Keratinocyte (primary cell): ENCODE measurements around the gene GALNT9. TPM values are rescaled to one million over a fixed set of nuclear protein-coding genes. Genes with fewer than 3 reads are reported as not detected.

Source experiments
- DNase-seq: peaks from one replicate; pipeline ENCODE4 v3.0.0-alpha.2; 2011; ENCODE audit warnings: low read depth, missing footprints, low spot score
- FAIRE-seq: peaks from 2 replicates; lab custom pipeline; 2011; peaks lifted over from hg19 to GRCh38; lab: Jason Lieb, UNC
- H2AFZ ChIP-seq: 2 replicates; pipeline ENCODE4 v1.6.0; 2012; ENCODE audit warnings: low read length, control low read depth, inconsistent platforms; ENCODE audit not compliant: control insufficient read depth
- H3K27ac ChIP-seq: 2 replicates; pipeline ENCODE4 v1.5.1; 2011; ENCODE audit warnings: low read length; ENCODE audit not compliant: control insufficient read depth, insufficient read depth
- H3K27me3 ChIP-seq: 3 replicates; pipeline ENCODE4 v1.6.0; 2011; ENCODE audit warnings: low read length; ENCODE audit not compliant: control insufficient read depth, insufficient read depth; ENCODE audit errors: extremely low read depth
- H3K36me3 ChIP-seq, 2 experiments: 2 replicates in 1 of 2; 3 replicates in 1 of 2; pipeline ENCODE4 v1.5.1; 2011; ENCODE audit warnings: low read length in 2 of 2, mild to moderate bottlenecking in 1 of 2; ENCODE audit not compliant: control insufficient read depth in 2 of 2, insufficient read depth in 2 of 2; ENCODE audit errors: extremely low read depth in 1 of 2
- H3K4me1 ChIP-seq: 3 replicates; pipeline ENCODE4 v1.5.1; 2011; ENCODE audit warnings: low read length; ENCODE audit not compliant: control insufficient read depth, insufficient read depth; ENCODE audit errors: extremely low read depth
- H3K4me2 ChIP-seq: 3 replicates; pipeline ENCODE4 v1.6.0; 2011; ENCODE audit warnings: low read depth, low read length; ENCODE audit not compliant: control insufficient read depth, insufficient read depth; ENCODE audit errors: extremely low read depth
- H3K4me3 ChIP-seq, 3 experiments: fragments of 200-600 bp in 1 of 3; sonication (generic) in 1 of 3; 2 replicates in 2 of 3; 3 replicates in 1 of 3; pipeline ENCODE4 v1.5.1; 2011 to 2016; ENCODE audit warnings: low read length in 3 of 3, mild to moderate bottlenecking in 3 of 3, control low read depth in 2 of 3, inconsistent platforms in 1 of 3, low read depth in 1 of 3, mixed read lengths in 1 of 3, mixed run types in 1 of 3, moderate library complexity in 1 of 3; ENCODE audit not compliant: control insufficient read depth in 2 of 3, insufficient read depth in 2 of 3; ENCODE audit errors: extremely low read depth in 1 of 3
- H3K79me2 ChIP-seq: 2 replicates; pipeline ENCODE4 v1.6.0; 2012; ENCODE audit warnings: low read length; ENCODE audit not compliant: control insufficient read depth, insufficient read depth
- H3K9ac ChIP-seq: 3 replicates; pipeline ENCODE4 v1.6.0; 2011; ENCODE audit warnings: low read length; ENCODE audit not compliant: control insufficient read depth, insufficient read depth; ENCODE audit errors: extremely low read depth
- H3K9me1 ChIP-seq: 3 replicates; pipeline ENCODE4 v1.6.0; 2011; ENCODE audit warnings: low read length; ENCODE audit not compliant: control insufficient read depth, insufficient read depth; ENCODE audit errors: extremely low read depth
- H3K9me3 ChIP-seq: 2 replicates; pipeline ENCODE4 v1.5.1; 2012; ENCODE audit warnings: low read depth, low read length; ENCODE audit not compliant: control insufficient read depth
- H4K20me1 ChIP-seq: 3 replicates; pipeline ENCODE4 v1.6.0; 2011; ENCODE audit warnings: low read length; ENCODE audit not compliant: control insufficient read depth, insufficient read depth; ENCODE audit errors: extremely low read depth
- CTCF ChIP-seq, 3 experiments: IDR thresholded peaks in 1 of 3; conservative IDR thresholded peaks in 1 of 3; optimal IDR thresholded peaks in 1 of 3; 2 replicates in 2 of 3; 3 replicates in 1 of 3; pipeline versions ENCODE3 to v1.5.1; 2011; ENCODE audit warnings: low read length in 3 of 3, mild to moderate bottlenecking in 3 of 3, moderate library complexity in 2 of 3, control low read depth in 1 of 3, inconsistent platforms in 1 of 3; ENCODE audit not compliant: insufficient read depth in 2 of 3; ENCODE audit errors: extremely low read depth in 1 of 3
- EZH2 ChIP-seq: IDR thresholded peaks from one replicate; pipeline ENCODE4 v1.6.1; 2012; ENCODE audit warnings: inconsistent platforms, mild to moderate bottlenecking, low read length, moderate library complexity
- dilution Hi-C: fragments of 300-500 bp; cut with MboI; formaldehyde crosslinking; loops from one replicate; pipeline ENCODE4 v1.7.0; 2020; ENCODE audit warnings: low sequenced_read_pairs; ENCODE audit not compliant: extremely low pct_ligation_motif_present
- polyA plus RNA-seq, 5 experiments: library from polyadenylated mRNA; depleted of rRNA in 3 of 5; stranded (reverse) in 3 of 5; stranded (forward) in 1 of 5; unstranded in 1 of 5; fragments of >200 nt; gene quantifications; 1 replicate in 1 of 5; 2 replicates in 3 of 5; 3 replicates in 1 of 5; pipeline versions ENCODE4 v1.2.1 to v1.2.3, GENCODE V29; 2011 to 2012; ENCODE audit warnings: missing spikeins in 2 of 5, low read depth in 1 of 5, low replicate concordance in 1 of 5

Gene GALNT9
- polyA plus RNA-seq, 1 donor (not counting 4 experiments of a cell fraction or from before 2014, with no cell fraction given): not detected

GRCh38 chr12:132365226-132365625 lies 35.8 kb upstream of the GALNT9 start:
- no peaks in the 10 kb centered on the region for H3K4me1 ChIP-seq
- TF ChIP-seq EZH2 (no peak), CTCF (optimal IDR thresholded peaks at IDR 0.05 in 1 of 3, IDR thresholded peaks at IDR 0.05 in 1 of 3, conservative IDR thresholded peaks at IDR 0.05 in 1 of 3; ENCODE audit: extremely low read depth in 1 of 3, insufficient read depth in 2 of 3, low read length in 3 of 3) (no peak)
- no peak overlapping the region for H3K27ac ChIP-seq
- H3K9me3 ChIP-seq: peaks cover 11% of the 10 kb centered on the region
- H4K20me1 ChIP-seq: no peaks in the 10 kb centered on the region
- dilution Hi-C loops: no loop called here
- no peaks in the 10 kb centered on the region for H3K27me3 ChIP-seq
- no peak overlapping the region for H2AFZ ChIP-seq
- H3K9me1 ChIP-seq: no peaks in the 10 kb centered on the region
- H3K36me3 ChIP-seq: no peaks in the 10 kb centered on the region
- no peak overlapping the region for H3K4me3 ChIP-seq
- H3K4me2 ChIP-seq: no peak overlapping the region
- no peaks in the 10 kb centered on the region for H3K79me2 ChIP-seq
- DNase-seq: no peak
- no peak for FAIRE-seq
- H3K9ac ChIP-seq: no peak overlapping the region

- Histone ChIP-seq H3K9ac (no peak overlapping the region), H3K27me3 (no peaks in the 10 kb centered on the region), H3K36me3 (no peaks in the 10 kb centered on the region), H3K4me2 (no peak overlapping the region), H3K27ac (no peak overlapping the region), H3K9me1 (no peaks in the 10 kb centered on the region), H3K4me3 (no peak overlapping the region), H3K79me2 (no peaks in the 10 kb centered on the region), H3K9me3 (peaks cover 17% of the 10 kb centered on the region), H3K4me1 (no peaks in the 10 kb centered on the region), H2AFZ (no peak overlapping the region), H4K20me1 (no peaks in the 10 kb centered on the region)
- DNase-seq (no peak), FAIRE-seq (no peak)
- TF ChIP-seq CTCF (optimal IDR thresholded peaks at IDR 0.05 in 1 of 3, IDR thresholded peaks at IDR 0.05 in 1 of 3, conservative IDR thresholded peaks at IDR 0.05 in 1 of 3; ENCODE audit: extremely low read depth in 1 of 3, insufficient read depth in 2 of 3, low read length in 3 of 3) (no peak), EZH2 (no peak)
- dilution Hi-C loops: no loop called here
These were observed 35.0 kb upstream of the GALNT9 start for GRCh38 chr12:132364348-132364902.
